ENCODE data around the gene MAEA.

GRCh38 chr4:1252928-1253492 is 36.7 kb upstream of the MAEA start:
- TF ChIP-seq CTCF (IDR thresholded peaks at IDR 0.05) (no peak), POLR2A (IDR thresholded peaks at IDR 0.05) (no peak)
